ENCODE data around the gene MAN1A2. TPM values are rescaled to one million over a fixed set of nuclear protein-coding genes. Genes with fewer than 3 reads are reported as not detected.

The MAN1A2 gene
- total RNA-seq, 4 donors from 2014 or later = 23.3 to 77.6 (median 57.0) TPM

DNA sequence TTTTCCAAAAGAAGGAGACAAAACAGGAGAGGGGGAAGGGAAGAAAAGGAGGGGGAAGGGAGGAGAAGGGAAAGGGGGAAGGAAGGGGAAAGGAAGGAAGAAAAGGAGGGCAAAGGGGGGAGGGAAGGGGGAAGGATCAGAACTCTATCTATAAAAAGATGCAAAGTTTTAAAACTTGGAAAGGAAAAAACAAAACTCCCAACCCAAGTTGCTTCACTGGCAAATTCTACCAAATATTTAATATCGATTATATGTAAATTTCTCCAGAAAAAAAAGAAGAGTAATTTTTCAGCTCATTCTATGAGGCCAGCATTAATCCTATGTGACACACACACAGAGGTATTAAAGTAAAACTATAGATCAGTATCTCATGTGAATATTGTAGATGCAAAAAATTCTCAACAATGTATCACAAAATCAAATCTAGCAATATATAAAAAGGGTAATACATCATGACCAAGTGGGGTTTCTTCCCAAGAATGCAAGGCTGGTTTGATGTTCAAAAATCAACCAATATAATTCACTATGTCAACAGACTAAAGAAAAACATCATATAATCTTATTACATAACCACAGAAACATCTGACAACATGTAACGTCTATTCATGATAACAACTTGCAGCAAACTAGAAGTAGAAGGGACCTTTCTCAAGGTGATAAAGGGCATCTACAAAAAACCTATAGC is 57.9 kb downstream of the MAN1A2 start:
- Histone ChIP-seq H3K4me3 (no peak overlapping the region), H3K9me3 (no peaks in the 10 kb centered on the region), H3K36me3 (no peaks in the 10 kb centered on the region), H3K4me1 (no peaks in the 10 kb centered on the region), H3K27me3 (no peaks in the 10 kb centered on the region), H3K27ac (no peak overlapping the region)
- no peak for DNase-seq
- no peak for TF ChIP-seq POLR2A (IDR thresholded peaks at IDR 0.05)
- TF ChIP-seq, protein P1, sequence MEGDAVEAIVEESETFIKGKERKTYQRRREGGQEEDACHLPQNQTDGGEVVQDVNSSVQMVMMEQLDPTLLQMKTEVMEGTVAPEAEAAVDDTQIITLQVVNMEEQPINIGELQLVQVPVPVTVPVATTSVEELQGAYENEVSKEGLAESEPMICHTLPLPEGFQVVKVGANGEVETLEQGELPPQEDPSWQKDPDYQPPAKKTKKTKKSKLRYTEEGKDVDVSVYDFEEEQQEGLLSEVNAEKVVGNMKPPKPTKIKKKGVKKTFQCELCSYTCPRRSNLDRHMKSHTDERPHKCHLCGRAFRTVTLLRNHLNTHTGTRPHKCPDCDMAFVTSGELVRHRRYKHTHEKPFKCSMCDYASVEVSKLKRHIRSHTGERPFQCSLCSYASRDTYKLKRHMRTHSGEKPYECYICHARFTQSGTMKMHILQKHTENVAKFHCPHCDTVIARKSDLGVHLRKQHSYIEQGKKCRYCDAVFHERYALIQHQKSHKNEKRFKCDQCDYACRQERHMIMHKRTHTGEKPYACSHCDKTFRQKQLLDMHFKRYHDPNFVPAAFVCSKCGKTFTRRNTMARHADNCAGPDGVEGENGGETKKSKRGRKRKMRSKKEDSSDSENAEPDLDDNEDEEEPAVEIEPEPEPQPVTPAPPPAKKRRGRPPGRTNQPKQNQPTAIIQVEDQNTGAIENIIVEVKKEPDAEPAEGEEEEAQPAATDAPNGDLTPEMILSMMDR (IDR thresholded peaks at IDR 0.05) = no peak
- intact Hi-C loops (cut with DNase I; ENCODE audit: low total_unique reads) = no loop called here

DNA sequence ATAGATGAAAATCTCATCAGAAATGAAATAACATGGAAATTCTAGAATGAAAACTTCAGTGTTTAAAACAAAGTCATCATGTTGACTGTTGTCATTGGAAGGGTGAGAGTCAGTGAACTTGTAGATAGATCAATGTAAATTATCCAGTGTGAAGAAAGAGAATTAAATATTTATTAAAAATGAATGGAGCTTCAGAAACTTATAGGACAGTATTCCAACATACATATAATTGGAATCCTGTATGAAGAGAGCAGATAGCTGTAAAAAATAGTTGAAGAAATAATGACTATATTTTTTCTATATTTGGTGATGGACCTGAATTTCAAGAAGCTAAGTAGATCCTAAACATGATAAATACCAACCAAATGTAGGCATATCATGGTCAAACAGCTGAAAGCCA is 60.0 kb downstream of the MAN1A2 start:
- H3K27me3 ChIP-seq = no peaks in the 10 kb centered on the region
- H3K4me1 ChIP-seq = no peaks in the 10 kb centered on the region
- H3K9me3 ChIP-seq = no peaks in the 10 kb centered on the region
- H3K27ac ChIP-seq = no peak overlapping the region
- intact Hi-C loops (cut with DNase I; ENCODE audit: low total_unique reads) = no loop called here
- H3K4me3 ChIP-seq = no peak overlapping the region
- no peaks in the 10 kb centered on the region for H3K36me3 ChIP-seq
- TF ChIP-seq, protein P1 (IDR thresholded peaks at IDR 0.05) = no peak
- no peak for TF ChIP-seq POLR2A (IDR thresholded peaks at IDR 0.05)
- DNase-seq = no peak

- Histone ChIP-seq H3K36me3 (no peaks in the 10 kb centered on the region), H3K4me1 (no peaks in the 10 kb centered on the region), H3K27ac (no peak overlapping the region), H3K9me3 (no peaks in the 10 kb centered on the region), H3K4me3 (no peak overlapping the region), H3K27me3 (no peaks in the 10 kb centered on the region)
- DNase-seq = no peak
- intact Hi-C loops (cut with DNase I; ENCODE audit: low total_unique reads) = no loop called here
- TF ChIP-seq, protein P1 (IDR thresholded peaks at IDR 0.05) = no peak
- no peak for TF ChIP-seq POLR2A (IDR thresholded peaks at IDR 0.05)
Observed at GRCh38 chr1:117433943-117434342, 66.7 kb downstream of the MAN1A2 start.

GRCh38 chr1:117436513-117436912 is 69.3 kb downstream of the MAN1A2 start:
- intact Hi-C loops (cut with DNase I; ENCODE audit: low total_unique reads) = no loop called here
- H3K36me3 ChIP-seq = no peaks in the 10 kb centered on the region
- no peaks in the 10 kb centered on the region for H3K27me3 ChIP-seq
- DNase-seq = no peak
- TF ChIP-seq, protein P1 (IDR thresholded peaks at IDR 0.05) = no peak
- no peak for TF ChIP-seq POLR2A (IDR thresholded peaks at IDR 0.05)
- H3K27ac ChIP-seq = no peak overlapping the region
- no peaks in the 10 kb centered on the region for H3K9me3 ChIP-seq
- H3K4me3 ChIP-seq = no peak overlapping the region
- H3K4me1 ChIP-seq = no peaks in the 10 kb centered on the region

GRCh38 chr1:117447661-117448060 is 80.4 kb downstream of the MAN1A2 start:
- DNase-seq = no peak
- Histone ChIP-seq H3K27me3 (no peaks in the 10 kb centered on the region), H3K9me3 (no peaks in the 10 kb centered on the region), H3K4me3 (no peak overlapping the region), H3K4me1 (no peaks in the 10 kb centered on the region), H3K36me3 (no peaks in the 10 kb centered on the region), H3K27ac (no peak overlapping the region)
- intact Hi-C loops (cut with DNase I; ENCODE audit: low total_unique reads) = no loop called here
- no peak for TF ChIP-seq POLR2A (IDR thresholded peaks at IDR 0.05)
- TF ChIP-seq, protein P1 (IDR thresholded peaks at IDR 0.05) = no peak

Measured in uterus (tissue), 4 donors.